ENCODE results near the gene STAT1. TPM values are rescaled to one million over a fixed set of nuclear protein-coding genes. Genes with fewer than 3 reads are reported as not detected.

The STAT1 gene
- total RNA-seq, 1 donor from 2014 or later: 35.6 TPM

GRCh38 chr2:190927301-190927700 lies 86.7 kb downstream of the STAT1 start:
- intact Hi-C loops (cut with DNase I): no loop called here
- H3K27me3 ChIP-seq: no peaks in the 10 kb centered on the region
- H3K4me3 ChIP-seq: no peak overlapping the region
- no peak overlapping the region for H3K27ac ChIP-seq
- TF ChIP-seq POLR2AphosphoS5 (IDR thresholded peaks at IDR 0.05; ENCODE audit: insufficient read depth in 1 of 2, low read depth in 1 of 2): no peak
- TF ChIP-seq CTCF (IDR thresholded peaks at IDR 0.05): no peak
- TF ChIP-seq POLR2A (IDR thresholded peaks at IDR 0.05): no peak
- H3K36me3 ChIP-seq: peaks cover 0 to 39% of the 10 kb centered on the region in 2 donors
- no peak for DNase-seq (ENCODE audit: extremely low spot score in 2 of 2)
- no peaks in the 10 kb centered on the region for H3K9me3 ChIP-seq
- H3K4me1 ChIP-seq: no peaks in the 10 kb centered on the region

- Histone ChIP-seq H3K4me1 (no peaks in the 10 kb centered on the region), H3K9me3 (no peaks in the 10 kb centered on the region), H3K36me3 (peaks cover 0 to 40% of the 10 kb centered on the region in 2 donors), H3K27ac (no peak overlapping the region), H3K27me3 (no peaks in the 10 kb centered on the region), H3K4me3 (no peak overlapping the region)
- intact Hi-C loops (cut with DNase I): no loop called here
- DNase-seq (ENCODE audit: extremely low spot score in 2 of 2): no peak
- no peak for TF ChIP-seq POLR2AphosphoS5 (IDR thresholded peaks at IDR 0.05; ENCODE audit: insufficient read depth in 1 of 2, low read depth in 1 of 2)
- no peak for TF ChIP-seq POLR2A (IDR thresholded peaks at IDR 0.05)
- no peak for TF ChIP-seq CTCF (IDR thresholded peaks at IDR 0.05)
These were observed 91.6 kb downstream of the STAT1 start for GRCh38 chr2:190922376-190922775.

- no peak for DNase-seq (ENCODE audit: extremely low spot score in 2 of 2)
- Histone ChIP-seq H3K4me1 (no peaks in the 10 kb centered on the region), H3K36me3 (peaks cover 0 to 45% of the 10 kb centered on the region in 2 donors), H3K9me3 (no peaks in the 10 kb centered on the region), H3K27me3 (no peaks in the 10 kb centered on the region), H3K4me3 (no peak overlapping the region), H3K27ac (no peak overlapping the region)
- intact Hi-C loops (cut with DNase I): no loop called here
- TF ChIP-seq CTCF (IDR thresholded peaks at IDR 0.05): no peak
- TF ChIP-seq POLR2A (IDR thresholded peaks at IDR 0.05): no peak
- no peak for TF ChIP-seq POLR2AphosphoS5 (IDR thresholded peaks at IDR 0.05; ENCODE audit: insufficient read depth in 1 of 2, low read depth in 1 of 2)
These were observed 93.9 kb downstream of the STAT1 start for GRCh38 chr2:190920085-190920484.

Other genes starting within 250 kb of the STAT1 start
- gene GLS, start 133.3 kb downstream of the STAT1 start, total RNA-seq: 88.9 TPM
- gene STAT4, start 136.8 kb upstream of the STAT1 start, total RNA-seq: 9.1 TPM
- gene MYO1B, start 231.2 kb upstream of the STAT1 start, total RNA-seq: 43.7 TPM

Data from vagina (tissue), 2 donors.